ENCODE measurements around the gene ADAM12. TPM values are rescaled to one million over a fixed set of nuclear protein-coding genes. Genes with fewer than 3 reads are reported as not detected.

Gene ADAM12
- total RNA-seq, 2 experiments from 2014 or later = 1.3 TPM

DNA sequence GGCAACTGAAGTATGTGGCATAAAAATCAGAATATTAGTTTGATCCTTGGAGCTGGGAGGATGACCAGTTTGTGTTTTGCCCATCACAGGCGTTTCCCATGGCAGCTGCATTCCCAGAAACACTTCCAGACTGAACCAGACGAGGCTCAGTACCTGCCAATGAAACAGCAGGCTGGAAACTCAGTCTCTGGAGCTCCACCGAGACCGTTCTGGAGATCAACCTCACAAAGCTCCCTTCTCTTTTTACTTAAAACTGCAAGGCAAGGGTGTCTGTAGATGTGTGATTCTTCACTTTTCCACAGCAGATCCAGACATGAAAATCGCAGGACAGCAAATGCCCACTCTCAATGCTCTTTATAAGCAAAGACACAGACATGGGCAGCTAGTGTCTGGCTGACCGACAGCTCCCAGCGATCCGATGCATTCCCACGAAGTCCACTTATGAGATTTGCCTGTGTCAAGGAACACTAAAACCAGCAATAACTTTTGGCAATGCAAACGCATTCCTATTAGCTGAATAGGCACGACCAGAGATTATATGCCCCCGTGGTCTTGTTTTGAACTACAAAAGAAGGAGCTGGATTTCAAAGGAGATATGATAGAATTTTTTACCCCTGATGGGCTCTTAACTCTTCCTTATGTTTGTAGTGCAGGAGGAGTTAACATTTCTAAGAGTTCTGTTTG lies 72.6 kb downstream of the ADAM12 start:
- DNase-seq (no peak), ATAC-seq (no peak)
- ChIA-PET CTCF (no interaction called here), POLR2A (no interaction called here)
- no peak overlapping the region for H3K27ac Mint-ChIP-seq
- no peaks in the 10 kb centered on the region for H3K4me1 Mint-ChIP-seq (ENCODE audit: low read depth)
- no peaks in the 10 kb centered on the region for H3K9me3 Mint-ChIP-seq
- intact Hi-C loops (cut with micrococcal nuclease) = no loop called here
- H3K27me3 Mint-ChIP-seq = no peaks in the 10 kb centered on the region
- H3K4me3 Mint-ChIP-seq = no peak overlapping the region
- TF ChIP-seq, protein P1, sequence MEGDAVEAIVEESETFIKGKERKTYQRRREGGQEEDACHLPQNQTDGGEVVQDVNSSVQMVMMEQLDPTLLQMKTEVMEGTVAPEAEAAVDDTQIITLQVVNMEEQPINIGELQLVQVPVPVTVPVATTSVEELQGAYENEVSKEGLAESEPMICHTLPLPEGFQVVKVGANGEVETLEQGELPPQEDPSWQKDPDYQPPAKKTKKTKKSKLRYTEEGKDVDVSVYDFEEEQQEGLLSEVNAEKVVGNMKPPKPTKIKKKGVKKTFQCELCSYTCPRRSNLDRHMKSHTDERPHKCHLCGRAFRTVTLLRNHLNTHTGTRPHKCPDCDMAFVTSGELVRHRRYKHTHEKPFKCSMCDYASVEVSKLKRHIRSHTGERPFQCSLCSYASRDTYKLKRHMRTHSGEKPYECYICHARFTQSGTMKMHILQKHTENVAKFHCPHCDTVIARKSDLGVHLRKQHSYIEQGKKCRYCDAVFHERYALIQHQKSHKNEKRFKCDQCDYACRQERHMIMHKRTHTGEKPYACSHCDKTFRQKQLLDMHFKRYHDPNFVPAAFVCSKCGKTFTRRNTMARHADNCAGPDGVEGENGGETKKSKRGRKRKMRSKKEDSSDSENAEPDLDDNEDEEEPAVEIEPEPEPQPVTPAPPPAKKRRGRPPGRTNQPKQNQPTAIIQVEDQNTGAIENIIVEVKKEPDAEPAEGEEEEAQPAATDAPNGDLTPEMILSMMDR (IDR thresholded peaks at IDR 0.05) = no peak
- H3K36me3 Mint-ChIP-seq (ENCODE audit: low read depth) = no peaks in the 10 kb centered on the region

DNA sequence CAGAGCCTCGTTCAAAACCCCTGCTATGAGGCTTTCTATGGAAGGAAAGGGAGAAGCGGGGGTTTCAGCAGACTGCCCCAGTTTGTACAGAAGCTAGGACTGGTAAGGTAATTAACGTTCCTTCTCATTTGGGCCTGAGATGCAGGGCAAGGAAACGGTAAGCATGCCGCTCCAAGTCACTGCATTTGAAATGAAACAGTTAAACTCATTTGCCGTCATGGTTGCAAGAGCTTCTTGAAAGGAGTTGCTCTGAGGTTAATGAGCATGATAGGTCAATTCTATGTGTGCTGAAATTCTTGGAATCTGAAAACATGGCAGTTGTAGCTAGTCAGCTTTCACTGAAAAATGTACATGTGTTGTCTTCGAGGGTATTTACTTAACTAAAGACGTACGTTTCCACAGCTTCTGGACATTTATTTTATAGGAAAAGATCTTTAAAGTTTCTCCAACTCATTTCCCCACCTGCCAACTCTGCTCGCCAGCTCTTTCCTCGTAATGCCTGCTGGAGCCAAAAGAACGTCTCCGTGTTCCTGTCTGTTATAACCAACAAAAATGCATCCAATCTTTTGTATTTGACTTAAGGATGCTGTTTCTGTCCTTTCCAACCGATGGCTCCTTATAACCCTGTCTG lies 73.3 kb downstream of the ADAM12 start:
- Mint-ChIP-seq H3K4me1 (ENCODE audit: low read depth) (no peaks in the 10 kb centered on the region), H3K9me3 (no peaks in the 10 kb centered on the region), H3K27me3 (no peaks in the 10 kb centered on the region), H3K36me3 (ENCODE audit: low read depth) (no peaks in the 10 kb centered on the region), H3K27ac (no peak overlapping the region), H3K4me3 (no peak overlapping the region)
- ChIA-PET POLR2A (no interaction called here), CTCF (no interaction called here)
- TF ChIP-seq, protein P1 (IDR thresholded peaks at IDR 0.05) = no peak
- intact Hi-C loops (cut with micrococcal nuclease) = no loop called here
- no peak for ATAC-seq
- no peak for DNase-seq

DNA sequence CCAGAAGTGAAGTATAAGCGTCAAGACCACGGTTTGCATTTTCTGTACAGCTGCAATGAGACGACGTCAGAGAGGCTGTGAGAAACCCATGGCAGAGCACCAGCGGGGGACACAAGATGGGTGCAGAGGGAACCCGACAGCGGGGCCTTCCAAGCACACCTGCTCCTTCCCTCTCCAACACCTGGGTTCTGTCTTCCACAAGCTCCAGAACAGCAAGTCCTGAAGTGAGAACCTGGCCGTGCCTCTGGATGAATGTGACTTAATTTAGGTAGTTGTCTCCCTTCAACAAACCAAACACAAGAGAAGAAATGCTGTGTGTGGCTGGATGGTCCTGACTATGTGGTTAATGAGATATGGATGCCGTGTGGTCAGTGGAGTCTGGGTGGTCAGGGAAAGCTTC lies 76.1 kb downstream of the ADAM12 start:
- H3K9me3 Mint-ChIP-seq = no peaks in the 10 kb centered on the region
- TF ChIP-seq, protein P1 (IDR thresholded peaks at IDR 0.05) = no peak
- intact Hi-C loops (cut with micrococcal nuclease) = no loop called here
- H3K27me3 Mint-ChIP-seq = no peaks in the 10 kb centered on the region
- H3K27ac Mint-ChIP-seq = no peak overlapping the region
- CTCF ChIA-PET = no interaction called here
- no peak for ATAC-seq
- no peaks in the 10 kb centered on the region for H3K36me3 Mint-ChIP-seq (ENCODE audit: low read depth)
- H3K4me3 Mint-ChIP-seq = no peak overlapping the region
- DNase-seq = no peak
- POLR2A ChIA-PET = no interaction called here
- H3K4me1 Mint-ChIP-seq (ENCODE audit: low read depth) = no peaks in the 10 kb centered on the region

DNA sequence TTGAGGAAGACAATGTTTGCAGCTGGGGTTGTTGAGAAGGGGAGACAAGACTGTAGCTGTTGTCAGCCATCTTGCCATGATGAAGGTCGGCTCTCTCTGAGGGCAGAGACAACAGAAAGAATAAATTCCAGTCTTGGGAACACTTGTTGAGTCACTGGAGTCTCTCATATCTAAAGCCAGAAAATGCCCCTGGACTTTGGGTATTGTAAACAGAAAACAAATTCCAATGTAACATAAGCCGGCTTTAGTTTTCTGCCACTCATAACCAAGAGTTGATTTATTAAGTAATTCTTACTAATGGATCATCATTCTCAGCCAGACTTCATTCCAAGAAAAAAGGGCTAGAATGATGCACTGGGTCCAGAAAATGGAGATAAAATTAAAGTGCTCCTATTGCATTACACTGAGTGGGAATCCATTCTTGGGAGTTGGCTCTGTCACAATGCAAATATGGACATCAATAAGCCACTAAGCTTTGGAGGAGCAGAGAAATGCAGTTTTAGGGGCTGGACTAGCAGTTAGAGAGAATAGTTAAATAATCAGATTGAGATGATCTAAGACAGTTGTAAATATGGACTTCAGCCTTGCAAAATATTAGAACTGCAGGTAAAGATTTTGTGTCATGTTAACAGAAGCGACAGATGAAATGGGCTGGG lies 78.9 kb downstream of the ADAM12 start:
- ChIA-PET CTCF (no interaction called here), POLR2A (no interaction called here)
- H3K27me3 Mint-ChIP-seq = no peaks in the 10 kb centered on the region

More for the DNA sequence above, 78.9 kb downstream of the ADAM12 start:
- H3K27ac Mint-ChIP-seq = no peak overlapping the region
- TF ChIP-seq, protein P1 (IDR thresholded peaks at IDR 0.05) = no peak
- H3K9me3 Mint-ChIP-seq = peaks cover under 1% of the 10 kb centered on the region
- H3K4me1 Mint-ChIP-seq (ENCODE audit: low read depth) = no peaks in the 10 kb centered on the region
- intact Hi-C loops (cut with micrococcal nuclease) = no loop called here
- ATAC-seq = no peak
- DNase-seq = no peak
- H3K4me3 Mint-ChIP-seq = no peak overlapping the region
- H3K36me3 Mint-ChIP-seq (ENCODE audit: low read depth) = no peaks in the 10 kb centered on the region

Measured in activated CD8-positive, alpha-beta T cell treated with anti-CD3 and anti-CD28 coated beads for 36 hours (primary cell).